ENCODE results near the gene MYOZ2.

The MYOZ2 gene

GRCh38 chr4:119231491-119231890 is 95.9 kb downstream of the MYOZ2 start:
- Mint-ChIP-seq H3K4me3 (no peak overlapping the region), H3K27me3 (no peaks in the 10 kb centered on the region), H3K27ac (no peak overlapping the region), H3K9me3 (no peaks in the 10 kb centered on the region), H3K36me3 (ENCODE audit: low read depth) (peaks cover 15% of the 10 kb centered on the region), H3K4me1 (peaks cover 36% of the 10 kb centered on the region)
- ATAC-seq: no peak
- DNase-seq: no peak

GRCh38 chr4:119232286-119232685 is 96.7 kb downstream of the MYOZ2 start:
- DNase-seq: no peak
- Mint-ChIP-seq H3K4me3 (no peak overlapping the region), H3K4me1 (peaks cover 43% of the 10 kb centered on the region)

GRCh38 chr4:119233191-119233590 is 97.6 kb downstream of the MYOZ2 start:
- Mint-ChIP-seq H3K9me3 (no peaks in the 10 kb centered on the region), H3K4me1 (peaks cover 44% of the 10 kb centered on the region), H3K36me3 (ENCODE audit: low read depth) (peaks cover 21% of the 10 kb centered on the region), H3K27me3 (no peaks in the 10 kb centered on the region), H3K4me3 (no peak overlapping the region), H3K27ac (peak overlapping the region; percentile 33)
- DNase-seq (no peak), ATAC-seq (no peak)

More at GRCh38 chr4:119232286-119232685, 96.7 kb downstream of the MYOZ2 start:
- no peaks in the 10 kb centered on the region for H3K27me3 Mint-ChIP-seq
- no peak overlapping the region for H3K27ac Mint-ChIP-seq
- no peaks in the 10 kb centered on the region for H3K9me3 Mint-ChIP-seq
- peaks cover 21% of the 10 kb centered on the region for H3K36me3 Mint-ChIP-seq (ENCODE audit: low read depth)
- no peak for ATAC-seq

GRCh38 chr4:119233750-119234149 is 98.1 kb downstream of the MYOZ2 start:
- ATAC-seq (no peak), DNase-seq (no peak)
- H3K9me3 Mint-ChIP-seq: no peaks in the 10 kb centered on the region
- H3K4me1 Mint-ChIP-seq: peaks cover 44% of the 10 kb centered on the region
- H3K27me3 Mint-ChIP-seq: no peaks in the 10 kb centered on the region
- peak overlapping the region; percentile 33 for H3K27ac Mint-ChIP-seq
- peaks cover 23% of the 10 kb centered on the region for H3K36me3 Mint-ChIP-seq (ENCODE audit: low read depth)
- H3K4me3 Mint-ChIP-seq: peak overlapping the region; percentile 19

- DNase-seq (no peak), ATAC-seq (no peak)
- Mint-ChIP-seq H3K36me3 (ENCODE audit: low read depth) (peaks cover 22% of the 10 kb centered on the region), H3K9me3 (no peaks in the 10 kb centered on the region), H3K4me3 (no peak overlapping the region), H3K27me3 (no peaks in the 10 kb centered on the region), H3K27ac (no peak overlapping the region), H3K4me1 (peaks cover 41% of the 10 kb centered on the region)
Measured at GRCh38 chr4:119237201-119237600, 101.6 kb downstream of the MYOZ2 start.
